Measurements from ENCODE around the gene CHURC1.

- TF ChIP-seq CTCF (IDR thresholded peaks at IDR 0.05; ENCODE audit: low read depth, low read length, missing input control) (no peak), RAD21 (IDR thresholded peaks at IDR 0.05) (no peak), TAF1 (conservative IDR thresholded peaks at IDR 0.05) (no peak), REST (IDR thresholded peaks at IDR 0.05) (no peak), ATF3 (IDR thresholded peaks at IDR 0.05) (no peak), HNF4A (conservative IDR thresholded peaks at IDR 0.05) (no peak), MAX (IDR thresholded peaks at IDR 0.05) (no peak), SP1 (IDR thresholded peaks at IDR 0.05) (no peak), EGR1 (IDR thresholded peaks at IDR 0.05; ENCODE audit: low read depth in 2 of 2) (no peak), NR2F2 (IDR thresholded peaks at IDR 0.05) (no peak)
Observed at GRCh38 chr14:64979336-64980074, 65.2 kb downstream of the CHURC1 start.
